ENCODE data around the gene S100A10. TPM values are rescaled to one million over a fixed set of nuclear protein-coding genes. Genes with fewer than 3 reads are reported as not detected.

S100A10 gene
- total RNA-seq, 2 experiments from 2014 or later: 189 to 204 TPM

DNA sequence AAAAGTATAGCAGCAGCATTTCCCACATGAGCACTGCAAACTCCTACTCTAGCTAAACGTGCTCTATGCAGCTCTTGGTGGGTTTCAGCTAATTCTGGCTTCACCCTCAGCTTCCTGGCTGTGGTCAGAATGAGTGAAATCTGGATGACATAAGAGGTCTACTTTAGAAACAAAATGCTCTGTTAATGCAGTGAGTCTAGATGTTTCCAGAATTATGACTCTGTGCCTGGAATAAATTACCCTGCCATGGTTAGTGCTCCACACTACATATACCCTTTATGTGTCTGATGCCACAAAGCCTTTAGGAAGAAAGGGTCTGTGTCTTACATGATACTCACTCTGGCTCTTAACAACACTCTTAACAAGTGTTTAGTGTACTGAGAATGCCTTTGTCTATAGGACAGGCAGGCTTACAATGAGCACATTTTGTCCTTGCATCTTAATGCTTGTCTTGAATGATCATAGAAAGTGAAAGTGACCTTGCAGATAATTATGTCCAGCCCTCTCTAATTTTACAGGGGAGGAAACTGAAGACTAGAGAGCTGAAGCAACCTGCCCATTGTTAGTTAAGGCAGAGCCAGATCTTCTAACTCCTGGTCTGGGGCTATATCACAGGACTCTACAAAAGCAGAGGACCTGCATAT lies 9.2 kb downstream of the S100A10 start:
- Histone ChIP-seq H3K27ac (ENCODE audit: low read depth in 1 of 2, low read length in 2 of 2) (peak overlapping the region in 1 of 2 donors; percentile 11), H3K36me3 (ENCODE audit: insufficient read depth, low read length) (peaks cover 56% of the 10 kb centered on the region), H3K27me3 (ENCODE audit: control insufficient read depth in 1 of 2, insufficient read depth in 2 of 2, low read length in 2 of 2) (no peaks in the 10 kb centered on the region), H3K9me3 (ENCODE audit: control insufficient read depth in 1 of 2, insufficient read depth in 1 of 2, low read length in 2 of 2) (no peaks in the 10 kb centered on the region), H3K4me3 (ENCODE audit: low read length) (no peak overlapping the region), H3K4me1 (ENCODE audit: insufficient read depth, low read length) (peaks cover 29% of the 10 kb centered on the region)
- intact Hi-C loops (cut with DNase I, micrococcal nuclease): no loop called here
- TF ChIP-seq, protein P1, sequence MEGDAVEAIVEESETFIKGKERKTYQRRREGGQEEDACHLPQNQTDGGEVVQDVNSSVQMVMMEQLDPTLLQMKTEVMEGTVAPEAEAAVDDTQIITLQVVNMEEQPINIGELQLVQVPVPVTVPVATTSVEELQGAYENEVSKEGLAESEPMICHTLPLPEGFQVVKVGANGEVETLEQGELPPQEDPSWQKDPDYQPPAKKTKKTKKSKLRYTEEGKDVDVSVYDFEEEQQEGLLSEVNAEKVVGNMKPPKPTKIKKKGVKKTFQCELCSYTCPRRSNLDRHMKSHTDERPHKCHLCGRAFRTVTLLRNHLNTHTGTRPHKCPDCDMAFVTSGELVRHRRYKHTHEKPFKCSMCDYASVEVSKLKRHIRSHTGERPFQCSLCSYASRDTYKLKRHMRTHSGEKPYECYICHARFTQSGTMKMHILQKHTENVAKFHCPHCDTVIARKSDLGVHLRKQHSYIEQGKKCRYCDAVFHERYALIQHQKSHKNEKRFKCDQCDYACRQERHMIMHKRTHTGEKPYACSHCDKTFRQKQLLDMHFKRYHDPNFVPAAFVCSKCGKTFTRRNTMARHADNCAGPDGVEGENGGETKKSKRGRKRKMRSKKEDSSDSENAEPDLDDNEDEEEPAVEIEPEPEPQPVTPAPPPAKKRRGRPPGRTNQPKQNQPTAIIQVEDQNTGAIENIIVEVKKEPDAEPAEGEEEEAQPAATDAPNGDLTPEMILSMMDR (IDR thresholded peaks at IDR 0.05): no peak
- Mint-ChIP-seq H3K4me3 (no peak overlapping the region), H3K27ac (peak overlapping the region; percentile 69), H3K27me3 (no peaks in the 10 kb centered on the region), H3K9me3 (no peaks in the 10 kb centered on the region), H3K4me1 (ENCODE audit: low read depth) (peaks cover 46% of the 10 kb centered on the region), H3K36me3 (ENCODE audit: low read depth) (peaks cover 86% of the 10 kb centered on the region)
- ChIA-PET POLR2A (interaction anchor here (1.2 kb wide), 1 partner anchor 9 kb away, joined by 3 read pairs; the partner anchor contains the start of gene S100A10), CTCF (interaction anchor here (1.4 to 2.9 kb wide), 2 partner anchors 16 to 17 kb away, joined by 5 to 11 read pairs; no protein-coding TSS in a partner anchor)
- ATAC-seq (ENCODE audit: poor library complexity) (peak; percentile 68), DNase-seq (peak in 1 of 14 experiments; percentile 55)

DNA sequence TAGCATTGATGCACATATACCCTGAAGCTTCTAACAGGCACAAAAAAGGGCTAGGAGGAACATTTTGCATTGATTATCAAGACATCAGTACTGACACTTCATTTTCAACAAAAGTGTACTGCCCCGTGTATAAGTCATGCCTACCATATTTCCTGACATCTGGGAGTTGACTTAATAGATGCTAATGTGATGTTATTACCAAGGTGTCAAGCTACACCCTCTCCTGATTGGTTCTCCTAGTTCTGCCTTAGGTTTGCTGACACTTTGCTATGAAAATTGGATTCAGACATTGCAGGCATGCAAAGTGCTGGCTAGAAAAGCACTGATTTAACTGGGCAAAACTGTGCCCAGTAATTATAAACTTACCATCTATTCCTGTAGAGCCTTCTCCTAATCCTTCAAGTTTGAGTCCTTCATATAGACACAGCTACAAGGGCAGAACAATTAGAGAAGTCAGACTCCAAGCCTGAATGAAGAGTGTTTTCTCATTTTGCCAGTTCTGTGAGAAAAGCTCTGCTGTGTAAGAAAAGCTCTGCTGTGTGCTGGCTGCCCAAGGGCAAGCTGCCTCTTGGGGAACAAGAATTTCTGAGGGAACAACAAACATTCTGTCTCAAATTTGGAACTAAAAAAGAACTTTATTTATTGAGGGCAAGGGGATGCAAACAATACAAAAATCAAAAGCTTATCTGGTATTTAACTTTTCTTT lies 11.2 kb downstream of the S100A10 start:
- ChIA-PET CTCF (interaction anchor here (1.0 to 2.9 kb wide), 4 partner anchors 14 to 49 kb away, joined by 5 to 11 read pairs (median 6); no protein-coding TSS in a partner anchor), POLR2A (interaction anchor here (1.3 kb wide), 1 partner anchor 9 kb away, joined by 5 read pairs; no protein-coding TSS in a partner anchor)
- Mint-ChIP-seq H3K4me1 (ENCODE audit: low read depth) (peaks cover 28% of the 10 kb centered on the region), H3K36me3 (ENCODE audit: low read depth) (peaks cover 69% of the 10 kb centered on the region), H3K9me3 (no peaks in the 10 kb centered on the region), H3K27me3 (no peaks in the 10 kb centered on the region), H3K4me3 (no peak overlapping the region), H3K27ac (no peak overlapping the region)
- no peak overlapping the region for H3K27ac ChIP-seq (ENCODE audit: low read depth in 1 of 2, low read length in 2 of 2)
- DNase-seq (no peak), ATAC-seq (ENCODE audit: poor library complexity) (no peak)
- intact Hi-C loops (cut with DNase I, micrococcal nuclease): no loop called here
- TF ChIP-seq, protein P1 (IDR thresholded peaks at IDR 0.05): no peak
- peaks cover 19% of the 10 kb centered on the region for H3K4me1 ChIP-seq (ENCODE audit: insufficient read depth, low read length)
- no peaks in the 10 kb centered on the region for H3K9me3 ChIP-seq (ENCODE audit: control insufficient read depth in 1 of 2, insufficient read depth in 1 of 2, low read length in 2 of 2)
- H3K4me3 ChIP-seq (ENCODE audit: low read length): no peak overlapping the region
- no peaks in the 10 kb centered on the region for H3K27me3 ChIP-seq (ENCODE audit: control insufficient read depth in 1 of 2, insufficient read depth in 2 of 2, low read length in 2 of 2)
- peaks cover 56% of the 10 kb centered on the region for H3K36me3 ChIP-seq (ENCODE audit: insufficient read depth, low read length)

DNA sequence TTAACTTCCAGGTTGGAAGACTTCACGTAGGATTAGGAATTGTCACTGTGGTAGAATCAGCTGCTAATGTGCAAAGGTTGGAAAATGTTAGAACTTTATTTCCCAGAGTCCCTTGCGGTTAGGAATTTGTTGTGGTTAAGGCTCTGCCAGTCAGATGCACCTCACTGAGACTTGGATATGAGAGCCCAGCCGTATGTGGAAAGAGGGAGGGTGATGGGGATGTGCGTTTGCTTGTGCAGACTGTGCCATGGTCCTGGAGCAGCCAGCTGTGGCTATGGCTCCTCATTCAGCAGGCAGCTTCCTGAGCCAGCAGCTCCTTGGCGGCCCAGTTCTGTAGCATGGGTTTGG lies 12.5 kb downstream of the S100A10 start:
- Histone ChIP-seq H3K36me3 (ENCODE audit: insufficient read depth, low read length) (peaks cover 54% of the 10 kb centered on the region), H3K4me1 (ENCODE audit: insufficient read depth, low read length) (peaks cover 19% of the 10 kb centered on the region), H3K27me3 (ENCODE audit: control insufficient read depth in 1 of 2, insufficient read depth in 2 of 2, low read length in 2 of 2) (no peaks in the 10 kb centered on the region), H3K27ac (ENCODE audit: low read depth in 1 of 2, low read length in 2 of 2) (no peak overlapping the region), H3K9me3 (ENCODE audit: control insufficient read depth in 1 of 2, insufficient read depth in 1 of 2, low read length in 2 of 2) (no peaks in the 10 kb centered on the region), H3K4me3 (ENCODE audit: low read length) (no peak overlapping the region)
- intact Hi-C loops (cut with DNase I, micrococcal nuclease): no loop called here
- CTCF ChIA-PET: interaction anchor here (1.6 kb wide), 1 partner anchor 13 kb away, joined by 6 read pairs; no protein-coding TSS in a partner anchor
- Mint-ChIP-seq H3K4me1 (ENCODE audit: low read depth) (peaks cover 23% of the 10 kb centered on the region), H3K9me3 (no peaks in the 10 kb centered on the region), H3K4me3 (no peak overlapping the region), H3K36me3 (ENCODE audit: low read depth) (peaks cover 64% of the 10 kb centered on the region), H3K27ac (no peak overlapping the region), H3K27me3 (no peaks in the 10 kb centered on the region)
- TF ChIP-seq, protein P1 (IDR thresholded peaks at IDR 0.05): no peak
- ATAC-seq (ENCODE audit: poor library complexity) (no peak), DNase-seq (no peak)
- POLR2A ChIA-PET: interaction anchor here (1.2 kb wide), 1 partner anchor 12 kb away, joined by 3 read pairs; the partner anchor contains the start of gene S100A10

All from CD4-positive, alpha-beta T cell (primary cell).